Fibroblast of peridontal ligament (primary cell): ENCODE results near the gene SCAMP4.
"Not testable (repeated sequence)": the region's sequence is repeated elsewhere in the genome, so short reads cannot be mapped to it uniquely, and the experiment has no call there.

Experiments used
- DNase-seq: peaks from one replicate; pipeline ENCODE4 v3.0.0-alpha.2; 2010; ENCODE audit errors: extremely low read depth

The SCAMP4 gene

DNA sequence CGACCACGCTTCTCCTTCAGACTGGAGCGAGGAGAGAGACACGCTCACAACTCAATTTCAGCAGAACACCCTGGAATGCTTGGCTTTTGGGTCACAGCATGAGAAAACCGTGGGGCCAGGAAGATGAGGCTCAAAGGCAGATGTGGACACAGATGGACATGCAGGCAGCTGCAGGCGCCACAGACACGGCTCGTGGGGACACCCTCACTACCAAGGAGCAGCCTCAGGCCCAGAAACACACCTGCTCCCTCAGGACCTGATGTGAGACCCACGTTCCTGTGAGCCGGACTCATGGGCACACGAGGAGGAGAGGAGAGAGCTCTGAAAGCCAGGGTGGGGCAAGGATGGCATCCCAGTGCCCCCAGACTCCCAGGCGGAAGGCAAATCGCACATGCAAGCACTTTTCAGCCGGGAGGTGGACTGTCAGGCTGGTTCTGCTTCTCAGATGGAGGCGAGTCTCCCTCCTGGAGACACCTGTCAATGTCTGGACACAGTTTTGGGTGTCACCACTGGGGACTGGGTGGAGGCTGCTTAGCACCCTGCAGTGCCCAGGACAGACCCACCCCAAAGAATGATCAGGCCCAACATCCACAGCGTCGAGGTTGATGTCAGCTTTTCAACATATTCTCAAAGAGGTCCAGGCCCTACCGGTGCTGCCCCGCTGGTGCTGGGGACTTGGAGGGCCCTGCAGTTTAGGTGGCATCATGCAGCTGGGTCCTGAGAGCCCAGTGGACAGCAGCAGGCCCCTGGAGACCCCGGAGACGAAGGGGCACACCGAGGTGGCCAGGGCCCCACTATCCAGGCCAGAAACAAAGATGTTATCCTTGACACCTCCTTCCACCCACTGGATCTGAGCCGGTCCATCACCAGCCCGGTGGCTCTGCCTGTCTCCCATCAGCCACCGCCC lies 22.2 kb upstream of the SCAMP4 start:
- DNase-seq: no peak

DNA sequence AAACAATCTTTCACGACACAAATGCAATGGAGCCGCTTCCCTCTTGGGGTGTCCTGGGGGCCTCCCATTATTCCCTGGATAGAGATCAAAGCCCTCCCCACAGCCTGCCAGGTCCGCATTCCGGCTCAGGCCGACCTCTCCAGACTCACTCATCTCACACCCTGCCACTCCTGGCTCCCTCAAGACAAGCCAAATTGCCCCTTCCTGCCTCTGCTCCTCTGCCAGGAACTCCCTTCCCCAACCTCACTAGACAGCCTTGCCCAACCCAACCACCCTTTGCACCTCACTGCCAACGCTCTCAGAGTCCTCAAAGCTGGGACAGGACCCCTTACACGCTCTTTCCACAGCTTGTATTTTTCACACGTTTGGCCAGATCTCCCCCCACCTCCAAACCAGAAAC lies 21.4 kb upstream of the SCAMP4 start:
- no peak for DNase-seq

DNA sequence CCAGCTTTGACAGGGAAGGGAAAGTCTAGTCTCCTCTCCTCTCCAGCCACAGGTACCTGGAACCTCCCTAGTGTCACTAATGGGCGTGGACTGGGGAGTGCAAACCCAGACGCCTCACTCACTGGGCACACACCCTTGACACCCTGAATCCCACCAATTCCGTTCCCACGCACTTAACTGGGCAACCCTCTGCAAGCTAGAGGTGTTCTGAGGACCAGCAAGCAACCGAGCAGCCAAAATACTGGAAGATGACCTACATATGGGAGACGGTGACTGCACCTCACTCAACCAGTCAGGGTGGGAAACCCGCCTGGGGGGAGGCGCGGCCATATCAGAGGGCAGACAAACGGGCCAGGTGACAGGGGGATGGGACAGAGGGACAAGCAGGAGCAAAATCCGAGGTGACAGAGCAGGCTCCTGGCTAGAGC lies 20.9 kb upstream of the SCAMP4 start:
- DNase-seq: no peak

DNA sequence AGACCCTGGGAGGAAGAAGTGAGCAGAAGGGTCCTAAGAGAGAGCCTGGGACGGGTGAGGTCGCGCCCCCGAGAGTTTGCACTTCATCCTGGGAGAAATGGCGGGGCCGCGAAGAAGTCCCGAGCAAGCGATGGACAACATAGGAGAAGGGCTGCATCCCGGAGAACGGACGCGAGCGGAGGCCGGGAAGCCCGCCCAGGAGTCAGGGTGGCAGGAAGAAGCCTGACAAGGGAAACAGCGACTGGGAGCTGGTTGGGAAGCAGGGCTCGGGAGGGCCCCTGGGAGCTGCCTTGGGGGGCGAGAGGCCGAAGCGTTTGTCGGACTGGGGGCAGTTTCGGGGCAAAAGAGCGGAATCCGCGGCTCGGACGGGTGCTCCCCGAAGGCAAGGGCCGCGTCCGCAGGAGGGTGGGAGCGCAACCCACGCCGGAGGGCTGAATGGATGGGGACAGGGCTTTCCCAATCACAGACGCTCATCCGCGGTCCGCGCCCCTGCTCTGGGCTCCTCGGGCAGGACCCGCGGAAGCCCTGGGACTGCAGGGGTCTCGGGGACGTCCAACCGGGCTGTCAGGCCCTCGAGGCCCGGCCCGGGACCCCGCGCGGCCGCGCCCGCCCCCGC lies 20.4 kb upstream of the SCAMP4 start:
- DNase-seq: no peak

DNA sequence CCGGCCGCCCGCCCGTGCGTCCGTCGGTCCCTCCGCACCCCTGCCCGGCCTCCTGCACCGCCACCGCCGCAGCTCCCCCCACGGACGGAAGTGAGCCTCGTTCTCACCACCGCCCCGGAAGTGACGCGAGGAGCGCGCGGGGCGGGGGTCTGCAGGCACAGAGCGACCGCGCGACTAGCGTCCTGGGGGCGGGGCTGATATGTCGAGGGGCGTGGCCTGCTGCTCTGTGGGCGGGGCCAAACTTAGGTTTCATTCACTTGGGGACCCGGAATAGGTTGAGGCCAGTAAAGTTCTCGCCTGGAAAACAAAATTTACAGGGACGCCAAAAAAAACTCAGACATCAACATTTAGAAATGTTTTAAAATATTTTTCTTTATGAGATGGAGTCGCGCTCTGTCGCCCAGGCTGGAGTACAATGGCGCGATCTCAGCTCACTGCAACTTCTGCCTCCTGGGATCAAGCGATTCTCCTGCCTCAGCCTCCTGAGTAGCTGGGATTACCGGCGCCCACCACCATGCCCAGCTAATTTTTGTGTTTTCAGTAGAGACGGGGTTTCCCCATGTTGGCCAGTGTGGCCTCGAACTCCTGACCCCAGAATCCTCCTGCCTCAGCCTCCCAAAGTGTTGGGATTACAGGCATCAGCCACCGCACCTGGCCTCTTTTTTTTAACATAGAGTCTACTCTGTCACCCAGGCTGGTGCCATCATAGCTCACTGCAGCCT lies 19.6 kb upstream of the SCAMP4 start, which contains the start of gene ABHD17A:
Gene ABHD17A (minus strand): TSS at position 99 of the 722 bp plus-strand sequence. CDS start 3,930 bp downstream, outside the sequence.
- DNase-seq: peak; percentile 82

DNA sequence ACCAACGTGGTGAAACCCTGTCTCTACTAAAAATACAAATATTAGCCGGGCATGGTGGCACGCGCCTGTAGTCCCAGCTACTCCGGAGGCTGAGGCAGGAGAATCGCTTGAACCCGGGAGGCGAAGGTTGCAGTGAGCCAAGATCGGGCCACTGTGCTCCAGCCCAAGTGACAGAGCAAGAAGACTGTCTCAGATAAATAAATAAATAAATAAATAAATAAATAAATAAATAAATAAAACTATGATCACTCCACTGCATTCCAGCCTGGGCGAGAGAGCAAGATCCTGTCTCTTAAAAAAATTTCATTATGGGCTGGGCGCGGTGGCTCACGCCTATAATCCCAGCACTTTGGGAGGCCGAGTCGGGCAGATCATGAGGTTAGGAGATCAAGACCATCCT lies 18.8 kb upstream of the SCAMP4 start:
- DNase-seq: not testable (repeated sequence)

DNA sequence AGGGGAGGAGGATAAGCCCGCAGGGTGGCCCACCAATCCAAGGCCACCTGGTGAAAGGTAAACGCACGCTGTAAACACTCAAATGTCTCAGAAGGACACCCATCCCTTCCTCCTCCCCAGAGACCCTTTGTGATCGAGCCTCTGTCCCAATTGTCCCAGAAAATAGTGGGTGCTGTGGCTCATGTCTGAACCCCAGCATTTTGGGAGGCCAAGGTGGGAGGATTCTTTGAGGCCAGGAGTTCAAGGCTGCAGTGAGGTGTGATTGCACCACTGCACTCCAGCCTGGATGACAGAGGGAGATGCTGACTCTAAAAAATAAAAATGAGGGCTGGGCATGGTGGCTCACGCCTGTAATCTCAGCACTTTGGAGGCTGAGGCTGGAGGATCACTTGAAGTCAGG lies 16.8 kb upstream of the SCAMP4 start:
- no peak for DNase-seq

DNA sequence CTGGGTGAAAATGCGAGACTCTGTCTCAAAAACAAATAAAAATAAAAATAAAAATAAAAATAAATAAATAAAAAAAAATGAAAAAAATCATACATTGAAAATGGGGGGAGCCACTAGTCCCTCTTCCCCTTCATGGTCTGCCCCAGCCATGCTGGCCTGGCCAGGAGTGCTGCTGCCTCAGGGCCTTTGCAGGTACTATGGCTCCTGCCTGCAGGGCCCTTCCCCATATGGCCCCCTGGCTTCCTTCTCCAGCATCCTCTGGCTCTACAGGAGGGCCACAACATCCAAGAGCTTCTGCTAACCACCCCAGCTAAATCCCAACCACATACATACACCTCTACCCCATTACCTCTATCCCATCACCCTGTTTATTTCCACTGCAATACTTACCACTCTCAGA lies 15.3 kb upstream of the SCAMP4 start:
- no peak for DNase-seq

DNA sequence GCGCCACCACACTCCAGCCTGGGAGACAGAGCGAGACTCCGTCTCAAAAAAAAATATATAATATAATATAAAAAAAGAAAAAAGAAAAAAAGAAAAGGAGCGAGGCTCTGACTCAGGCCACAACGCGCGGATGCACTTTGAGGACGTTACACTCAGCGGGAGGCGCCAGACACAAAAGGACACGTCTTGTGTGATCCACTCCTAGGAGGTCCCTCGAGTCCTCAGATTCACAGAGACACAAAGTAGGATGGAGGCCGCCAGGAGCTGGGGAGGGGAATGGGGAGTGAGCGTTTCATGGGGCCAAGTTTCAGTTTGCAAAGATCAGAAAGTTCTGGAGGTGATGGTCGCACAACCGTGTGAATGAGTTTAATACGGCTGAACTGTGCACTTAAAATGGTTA lies 11.4 kb upstream of the SCAMP4 start:
- no peak for DNase-seq

DNA sequence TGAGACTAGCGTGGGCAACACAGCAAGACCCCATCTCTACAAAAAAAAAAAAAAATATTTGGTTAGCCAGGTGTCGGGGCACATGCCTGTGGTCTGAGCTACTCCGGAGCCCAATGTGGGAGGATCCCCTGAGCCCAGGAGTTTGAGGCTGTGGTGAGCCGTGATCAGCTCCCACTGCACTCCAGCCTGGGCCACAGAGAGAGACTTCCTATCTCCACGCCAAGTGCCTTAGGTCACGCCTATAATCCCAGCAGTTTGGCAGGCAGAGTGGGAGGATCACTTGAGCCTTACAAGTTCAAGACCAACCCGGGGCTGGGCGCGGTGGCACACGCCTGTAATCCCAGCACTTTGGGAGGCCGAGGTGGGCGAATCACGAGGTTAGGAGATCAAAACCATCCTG lies 8.7 kb upstream of the SCAMP4 start:
- DNase-seq: no peak

DNA sequence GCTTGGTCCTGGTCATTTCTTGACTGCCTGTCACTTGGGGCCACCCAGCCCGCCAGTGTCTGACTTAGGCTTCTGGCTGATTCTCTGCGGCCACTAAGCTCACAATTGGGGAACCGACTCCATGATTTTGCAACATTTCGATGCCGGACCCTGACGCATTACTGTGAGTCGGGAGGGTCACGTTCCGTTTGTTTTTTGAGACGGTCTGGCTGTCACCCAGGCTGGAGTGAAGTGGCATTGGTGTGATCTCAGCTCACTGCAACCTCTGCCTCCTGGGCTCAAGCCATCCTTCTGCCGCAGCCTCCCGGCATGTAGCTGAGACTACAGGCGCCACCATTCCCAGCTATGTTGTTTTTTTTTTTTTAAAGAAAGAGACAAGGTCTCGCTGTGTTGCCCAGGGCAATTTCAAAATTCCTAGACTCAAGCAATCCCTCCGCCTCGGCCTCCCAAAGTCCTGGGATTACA lies 3.2 kb upstream of the SCAMP4 start:
- DNase-seq: no peak

DNA sequence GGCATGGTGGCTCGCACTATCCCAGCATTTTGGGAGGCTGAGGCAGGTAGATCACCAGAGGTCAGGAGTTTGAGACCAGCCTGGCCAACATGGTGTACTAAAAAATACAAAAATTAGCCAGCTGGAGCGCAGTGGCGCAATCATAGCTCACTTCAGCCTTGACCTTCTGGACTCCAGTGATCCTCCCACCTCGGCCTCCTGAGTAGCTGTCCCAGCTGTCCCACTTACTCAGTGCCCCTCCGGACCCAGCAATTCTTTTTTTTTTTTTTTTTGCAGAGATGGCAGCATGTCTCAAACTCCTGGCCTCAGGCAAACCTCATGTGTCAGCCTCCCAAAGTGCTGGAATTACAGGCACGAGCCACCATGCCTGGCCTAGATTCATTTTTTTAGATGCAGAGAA lies 2.3 kb upstream of the SCAMP4 start:
- DNase-seq: no peak

DNA sequence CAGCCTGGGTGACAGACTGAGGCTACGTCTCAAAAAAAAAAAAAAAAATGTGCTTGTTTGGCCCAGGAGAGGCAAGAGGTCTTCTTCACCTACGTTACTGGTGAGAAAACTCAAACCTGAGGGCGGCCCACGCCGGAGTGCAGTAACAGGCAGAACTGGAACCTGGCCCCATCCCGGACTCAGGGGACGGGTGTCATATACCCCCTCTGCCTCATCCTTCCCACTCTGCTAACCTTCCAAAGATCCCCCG lies 414 bp upstream of the SCAMP4 start:
- no peak for DNase-seq

DNA sequence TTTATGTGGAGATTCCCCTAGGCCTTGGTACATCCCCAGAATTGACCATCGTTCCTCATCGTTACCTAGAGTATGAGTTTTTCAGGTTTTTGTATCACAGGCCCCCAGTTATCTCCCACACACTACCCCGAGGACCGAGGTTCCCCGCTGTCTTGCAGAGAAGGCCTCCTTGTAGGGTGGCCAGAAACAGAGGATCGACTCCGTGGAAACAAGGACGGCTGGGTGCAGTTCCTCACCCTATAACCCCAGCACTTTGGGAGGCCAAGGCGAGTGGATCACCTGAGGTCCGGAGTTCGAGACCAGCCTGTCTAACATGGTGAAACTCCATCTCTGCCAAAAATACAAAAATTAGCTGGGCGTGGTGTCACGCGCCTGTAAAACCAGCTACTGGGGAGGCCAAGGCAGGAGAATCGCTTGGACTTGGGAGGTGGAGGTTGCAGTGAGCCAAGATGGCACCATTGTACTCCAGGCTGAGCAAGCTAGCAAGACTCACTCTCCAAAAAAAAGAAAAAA lies 720 bp downstream of the SCAMP4 start:
- no peak for DNase-seq

DNA sequence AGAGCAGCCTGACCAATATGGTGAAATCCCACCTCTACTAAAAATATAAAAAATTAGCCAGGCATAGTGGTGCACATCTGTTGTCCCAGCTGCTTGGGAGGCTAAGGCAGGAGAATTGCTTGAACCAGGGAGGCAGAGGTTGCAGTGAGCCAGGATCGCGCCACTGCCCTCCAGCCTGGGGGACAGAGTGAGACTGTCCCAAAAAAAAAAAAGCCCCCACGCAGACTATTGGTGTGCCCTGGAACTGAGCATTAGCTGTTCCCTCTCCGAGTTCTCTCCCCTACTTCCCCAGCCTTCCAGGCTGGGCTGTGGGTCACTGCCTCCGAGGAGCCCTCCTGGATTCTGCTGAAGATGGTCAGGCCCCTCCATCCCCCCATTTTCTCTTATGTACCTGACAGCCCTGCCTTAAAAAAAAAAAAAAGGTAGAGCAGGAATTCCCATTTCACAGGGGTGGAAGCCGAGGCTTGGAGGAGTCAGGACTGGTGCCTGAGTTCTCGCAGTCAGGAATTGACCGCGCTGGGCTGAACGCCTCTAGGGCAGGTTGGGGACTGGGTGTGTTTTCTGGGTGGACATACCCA lies 1.9 kb downstream of the SCAMP4 start:
- no peak for DNase-seq

DNA sequence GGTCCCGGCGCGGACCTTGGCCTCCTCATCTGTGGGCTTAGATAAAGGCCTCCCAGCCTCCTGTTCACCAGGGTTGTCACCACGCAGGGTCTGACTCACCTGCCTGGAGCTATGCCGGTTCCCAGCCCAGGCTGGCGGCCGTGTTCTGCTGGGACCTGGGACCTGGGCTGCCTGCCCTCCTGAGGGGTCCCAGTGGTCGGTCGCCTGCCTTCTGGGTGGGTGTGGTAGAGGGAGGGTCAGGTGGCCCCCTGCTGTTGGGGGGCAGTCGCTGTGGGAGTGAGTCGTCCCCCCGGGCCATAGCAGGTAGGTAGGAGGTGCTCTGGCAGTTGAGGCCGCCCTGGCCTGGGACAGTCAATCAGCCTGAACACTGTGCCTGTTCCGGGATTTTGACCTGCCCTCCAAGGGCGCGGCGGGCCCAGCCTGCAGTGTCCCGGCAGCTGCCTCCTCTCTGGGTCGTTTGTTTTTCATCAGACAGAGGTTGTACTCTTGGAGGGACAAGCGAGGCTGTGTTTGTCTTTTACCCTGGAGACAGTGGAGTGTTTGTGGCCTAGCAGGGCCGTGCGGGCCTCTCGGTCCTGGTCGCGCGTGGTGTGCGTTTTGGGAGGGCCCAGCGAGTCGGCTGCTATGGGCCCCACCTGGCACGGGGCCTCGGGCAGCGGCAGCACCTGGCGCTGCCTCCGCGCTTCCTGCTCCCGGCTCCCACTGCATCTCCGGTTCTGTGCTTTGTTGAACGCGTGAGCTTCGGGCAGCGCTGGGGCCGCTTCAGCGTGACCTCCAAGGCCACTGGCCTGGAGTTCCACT lies 2.6 kb downstream of the SCAMP4 start:
- DNase-seq: no peak

DNA sequence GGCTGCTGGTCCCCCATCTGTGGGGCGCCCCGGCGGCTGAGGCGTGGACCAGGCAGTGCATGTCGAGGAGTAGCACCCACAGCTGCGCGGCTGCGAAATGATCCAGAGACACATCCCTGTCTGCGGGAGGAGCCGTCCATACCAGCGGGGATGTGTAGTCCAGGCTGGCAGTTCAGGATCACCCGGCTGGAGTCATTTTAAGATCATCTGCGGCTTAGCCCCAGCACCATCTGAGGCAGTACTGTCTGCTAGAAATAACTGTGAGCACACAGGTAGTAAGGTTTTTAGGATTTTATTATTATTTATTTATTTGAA lies 3.1 kb downstream of the SCAMP4 start:
- no peak for DNase-seq

DNA sequence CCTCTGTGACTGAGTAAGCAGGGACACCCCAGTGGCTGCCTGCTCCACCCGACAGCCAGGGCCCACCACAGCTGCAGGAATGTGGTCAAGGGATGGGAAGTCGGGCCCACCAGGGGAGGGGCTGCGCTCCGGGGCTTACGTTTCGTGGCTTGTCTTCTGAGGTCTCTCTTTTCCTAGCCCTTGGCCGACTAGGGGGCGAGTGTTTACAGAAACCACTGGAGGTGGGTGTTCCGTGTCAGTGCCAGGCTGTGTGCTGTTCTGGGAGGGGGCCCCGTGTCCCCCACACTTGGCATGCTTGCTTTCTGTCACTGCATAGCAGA lies 4.5 kb downstream of the SCAMP4 start:
- DNase-seq: no peak

DNA sequence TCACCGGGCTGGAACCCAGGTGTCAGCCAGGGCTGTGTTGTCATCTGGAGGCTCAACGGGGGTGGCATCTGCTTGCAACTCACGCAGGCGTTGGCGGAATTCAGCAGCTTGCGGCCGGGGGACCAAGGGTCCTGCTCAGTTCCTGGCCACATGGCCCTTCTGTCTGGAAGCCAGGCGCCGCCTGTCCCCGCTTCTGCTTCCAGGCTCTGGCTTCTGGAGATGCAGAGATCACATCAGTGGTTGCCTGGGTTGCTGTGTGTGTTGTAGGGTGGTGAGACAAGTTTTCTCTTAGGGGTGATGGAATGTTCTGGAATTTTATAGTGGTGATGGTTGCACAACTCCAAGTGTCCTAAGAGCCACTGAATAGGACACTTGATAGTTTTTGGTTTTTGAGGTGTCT lies 5.0 kb downstream of the SCAMP4 start:
- DNase-seq: peak; percentile 37

DNA sequence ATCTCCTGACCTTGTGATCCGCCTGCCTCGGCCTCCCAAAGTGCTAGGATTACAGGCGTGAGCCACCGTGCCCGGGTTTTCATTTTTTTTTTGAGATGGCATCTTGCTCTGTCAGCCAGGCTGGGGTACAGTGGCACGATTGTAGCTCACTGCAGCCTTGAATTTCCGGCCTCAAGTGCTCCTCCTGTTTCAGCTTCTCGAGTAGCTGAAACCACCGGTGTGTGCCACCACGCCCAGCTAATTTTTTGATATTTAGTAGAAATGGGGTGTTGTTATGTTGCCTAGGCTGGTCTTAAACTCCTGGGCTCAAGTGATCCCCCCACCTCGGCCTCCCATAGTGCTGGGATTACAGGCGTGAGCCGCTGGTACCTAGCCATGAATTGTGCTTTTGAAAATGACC lies 5.9 kb downstream of the SCAMP4 start:
- no peak for DNase-seq

DNA sequence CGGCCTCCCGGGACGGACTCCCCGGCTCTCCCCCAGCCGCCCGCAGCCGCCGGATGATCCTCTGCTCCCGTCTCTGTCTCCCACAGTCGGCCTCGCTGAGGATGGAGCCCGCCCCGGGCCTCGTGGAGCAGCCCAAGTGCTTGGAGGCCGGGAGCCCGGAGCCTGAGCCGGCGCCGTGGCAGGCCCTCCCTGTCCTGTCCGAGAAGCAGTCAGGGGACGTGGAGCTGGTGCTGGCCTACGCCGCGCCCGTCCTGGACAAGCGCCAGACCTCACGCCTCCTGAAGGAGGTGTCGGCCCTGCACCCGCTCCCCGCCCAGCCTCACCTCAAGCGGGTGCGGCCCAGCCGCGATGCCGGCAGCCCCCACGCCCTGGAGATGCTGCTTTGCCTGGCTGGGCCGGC lies 6.8 kb downstream of the SCAMP4 start:
- DNase-seq: no peak
